OCI-LY3 (cell line): ENCODE data around the gene ZFP57.

Source experiments
- CTCF ChIP-seq: fragments of 200-600, 300-600 bp; sonication (generic); IDR thresholded peaks from 2 replicates; pipeline ENCODE4 v1.5.1; 2014; ENCODE audit warnings: antibody characterized with exemption, low read length, low read depth
- EZH2phosphoT487 ChIP-seq: fragments of 200-600 bp; shearing (Covaris generic); IDR thresholded peaks from 2 replicates; pipeline ENCODE4 v1.6.1; 2018; ENCODE audit warnings: antibody characterized with exemption, mixed run types, low read depth

- TF ChIP-seq CTCF (no peak), EZH2phosphoT487 (no peak)
Observed at GRCh38 chr6:29680416-29680815, 536 bp downstream of the ZFP57 start.
